Measurements from ENCODE around the gene AMACR.
A peak's percentile ranks its signal among the peaks of the same experiment; 100 is the strongest.

AMACR gene

DNA sequence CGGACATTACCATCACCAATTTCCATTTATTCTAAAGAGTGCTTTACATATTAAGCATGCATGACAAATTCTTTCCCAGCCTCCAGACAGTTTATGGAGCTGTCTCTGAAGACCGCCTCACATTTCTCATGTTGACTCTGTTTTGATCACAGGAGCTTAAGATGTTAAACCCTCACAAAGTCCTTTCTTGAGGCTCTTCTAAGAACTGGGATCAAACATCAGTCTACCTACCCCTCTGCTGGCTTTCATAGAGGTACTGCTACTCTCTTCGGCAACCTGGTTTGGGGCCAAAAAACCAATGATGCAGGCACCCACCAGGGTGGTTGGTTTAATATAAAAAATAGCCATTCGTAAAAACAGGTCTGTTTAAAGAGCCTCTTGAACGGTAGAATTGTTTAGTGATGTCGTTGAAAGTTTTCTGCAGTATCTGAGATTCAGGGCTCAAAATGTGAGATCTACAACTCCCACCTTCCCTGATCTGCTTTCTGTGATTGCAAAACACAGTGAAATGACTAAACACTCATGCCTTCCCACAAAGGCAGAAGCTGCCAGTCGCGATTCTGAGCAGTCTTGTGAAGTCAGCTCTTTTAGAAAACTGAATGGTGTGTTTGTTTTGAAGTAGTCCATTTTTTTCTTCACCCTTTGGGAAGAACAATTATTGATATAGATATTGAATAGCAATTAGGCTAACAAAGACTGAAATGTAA lies 68.1 kb downstream of the AMACR start:
- H3K4me3 ChIP-seq (ENCODE audit: control insufficient read depth in 1 of 7, extremely low read depth in 1 of 7, insufficient read depth in 4 of 7, low read depth in 2 of 7, low read length in 6 of 7) = no peak overlapping the region
- no peak for DNase-seq
- H3K4me1 ChIP-seq (ENCODE audit: control extremely low read depth in 1 of 4, control insufficient read depth in 4 of 4, insufficient read depth in 4 of 4, low read length in 3 of 4) = peaks cover 0 to 12% (median 8%) of the 10 kb centered on the region in 4 experiments
- ChIA-PET CTCF (interaction anchor here (0.7 to 1.3 kb wide), 2 partner anchors 21 to 351 kb away, joined by 3 to 4 read pairs; no protein-coding TSS in a partner anchor), POLR2A (no interaction called here)
- H3K9me3 ChIP-seq (ENCODE audit: control extremely low read depth in 1 of 5, control insufficient read depth in 4 of 5, insufficient read depth in 2 of 5, low read depth in 1 of 5, low read length in 4 of 5) = peaks cover 0 to 8% (median 0%) of the 10 kb centered on the region in 5 experiments
- H3K27ac ChIP-seq (ENCODE audit: insufficient read depth in 1 of 2, low read depth in 1 of 2, low read length in 2 of 2, poor library complexity in 1 of 2, severe bottlenecking in 2 of 2) = no peak overlapping the region
- peaks cover 0 to 83% (median 31%) of the 10 kb centered on the region in 5 experiments for H3K27me3 ChIP-seq (replicated peaks in 2 of 5; ENCODE audit: control insufficient read depth in 4 of 5, insufficient read depth in 5 of 5, low read length in 4 of 5)
- H3K36me3 ChIP-seq (ENCODE audit: control insufficient read depth in 4 of 4, insufficient read depth in 4 of 4, low read length in 3 of 4) = no peaks in the 10 kb centered on the region
- WGBS (ENCODE audit: insufficient coverage) = 90% methylated on average over 5 of the region's 8 CpGs

- Histone ChIP-seq H3K27ac (ENCODE audit: insufficient read depth in 1 of 2, low read depth in 1 of 2, low read length in 2 of 2, poor library complexity in 1 of 2, severe bottlenecking in 2 of 2) (no peak overlapping the region), H3K4me3 (ENCODE audit: control insufficient read depth in 1 of 7, extremely low read depth in 1 of 7, insufficient read depth in 4 of 7, low read depth in 2 of 7, low read length in 6 of 7) (no peak overlapping the region), H3K4me1 (ENCODE audit: control extremely low read depth in 1 of 4, control insufficient read depth in 4 of 4, insufficient read depth in 4 of 4, low read length in 3 of 4) (peaks cover 0 to 12% (median 8%) of the 10 kb centered on the region in 4 experiments), H3K27me3 (replicated peaks in 2 of 5; ENCODE audit: control insufficient read depth in 4 of 5, insufficient read depth in 5 of 5, low read length in 4 of 5) (peaks cover 0 to 79% (median 31%) of the 10 kb centered on the region in 5 experiments), H3K9me3 (ENCODE audit: control extremely low read depth in 1 of 5, control insufficient read depth in 4 of 5, insufficient read depth in 2 of 5, low read depth in 1 of 5, low read length in 4 of 5) (peaks cover 0 to 8% (median 0%) of the 10 kb centered on the region in 5 experiments), H3K36me3 (ENCODE audit: control insufficient read depth in 4 of 4, insufficient read depth in 4 of 4, low read length in 3 of 4) (no peaks in the 10 kb centered on the region)
- WGBS (ENCODE audit: insufficient coverage) = 19% methylated on average over 13 of the region's 15 CpGs
- ChIA-PET POLR2A (no interaction called here), CTCF (interaction anchor here (0.7 kb wide), 1 partner anchor 22 kb away, joined by 3 read pairs; no protein-coding TSS in a partner anchor)
- no peak for DNase-seq
Measured at GRCh38 chr5:33938881-33939280, 69.0 kb downstream of the AMACR start.

DNA sequence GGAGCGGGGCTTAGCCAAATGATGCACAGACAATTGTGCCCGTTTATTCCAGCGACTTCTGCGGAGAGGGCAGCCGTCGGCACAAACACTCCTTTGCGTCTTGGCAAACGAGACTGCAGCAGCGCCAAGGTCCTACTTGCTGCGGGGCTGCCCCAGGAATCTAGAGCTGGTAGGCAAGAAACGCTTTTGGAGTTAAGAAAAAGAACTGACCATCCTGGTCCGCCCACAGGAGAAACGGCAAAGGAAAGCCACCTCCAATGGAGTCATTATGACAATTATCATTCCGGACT lies 69.4 kb downstream of the AMACR start:
- CTCF ChIA-PET = no interaction called here
- DNase-seq = no peak
- POLR2A ChIA-PET = no interaction called here
- H3K4me1 ChIP-seq (ENCODE audit: control extremely low read depth in 1 of 4, control insufficient read depth in 4 of 4, insufficient read depth in 4 of 4, low read length in 3 of 4) = peaks cover 0 to 12% (median 8%) of the 10 kb centered on the region in 4 experiments
- H3K4me3 ChIP-seq (ENCODE audit: control insufficient read depth in 1 of 7, extremely low read depth in 1 of 7, insufficient read depth in 4 of 7, low read depth in 2 of 7, low read length in 6 of 7) = no peak overlapping the region
- no peaks in the 10 kb centered on the region for H3K36me3 ChIP-seq (ENCODE audit: control insufficient read depth in 4 of 4, insufficient read depth in 4 of 4, low read length in 3 of 4)
- H3K27ac ChIP-seq (ENCODE audit: insufficient read depth in 1 of 2, low read depth in 1 of 2, low read length in 2 of 2, poor library complexity in 1 of 2, severe bottlenecking in 2 of 2) = no peak overlapping the region
- WGBS (ENCODE audit: insufficient coverage) = 29% methylated on average over 14 of the region's 14 CpGs
- peaks cover 0 to 8% (median 0%) of the 10 kb centered on the region in 5 experiments for H3K9me3 ChIP-seq (ENCODE audit: control extremely low read depth in 1 of 5, control insufficient read depth in 4 of 5, insufficient read depth in 2 of 5, low read depth in 1 of 5, low read length in 4 of 5)
- H3K27me3 ChIP-seq (replicated peaks in 2 of 5; ENCODE audit: control insufficient read depth in 4 of 5, insufficient read depth in 5 of 5, low read length in 4 of 5) = peaks cover 0 to 79% (median 31%) of the 10 kb centered on the region in 5 experiments

DNA sequence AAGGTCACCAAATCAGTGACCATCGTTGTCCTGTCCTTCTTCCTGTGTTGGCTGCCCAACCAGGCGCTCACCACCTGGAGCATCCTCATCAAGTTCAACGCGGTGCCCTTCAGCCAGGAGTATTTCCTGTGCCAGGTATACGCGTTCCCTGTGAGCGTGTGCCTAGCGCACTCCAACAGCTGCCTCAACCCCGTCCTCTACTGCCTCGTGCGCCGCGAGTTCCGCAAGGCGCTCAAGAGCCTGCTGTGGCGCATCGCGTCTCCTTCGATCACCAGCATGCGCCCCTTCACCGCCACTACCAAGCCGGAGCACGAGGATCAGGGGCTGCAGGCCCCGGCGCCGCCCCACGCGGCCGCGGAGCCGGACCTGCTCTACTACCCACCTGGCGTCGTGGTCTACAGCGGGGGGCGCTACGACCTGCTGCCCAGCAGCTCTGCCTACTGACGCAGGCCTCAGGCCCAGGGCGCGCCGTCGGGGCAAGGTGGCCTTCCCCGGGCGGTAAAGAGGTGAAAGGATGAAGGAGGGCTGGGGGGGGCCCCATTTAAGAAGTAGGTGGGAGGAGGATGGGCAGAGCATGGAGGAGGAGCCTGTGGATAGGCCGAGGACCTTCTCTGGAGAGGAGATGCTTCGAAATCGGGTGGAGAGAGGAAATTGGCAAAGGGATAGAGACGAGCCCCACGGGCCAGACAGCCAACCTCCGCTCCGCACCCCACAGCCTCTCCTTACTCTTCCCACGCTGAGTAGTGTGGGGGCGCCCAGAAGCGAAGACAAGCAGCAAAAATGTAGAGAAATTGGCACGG lies 69.9 kb downstream of the AMACR start:
- peaks cover 0 to 12% (median 8%) of the 10 kb centered on the region in 4 experiments for H3K4me1 ChIP-seq (ENCODE audit: control extremely low read depth in 1 of 4, control insufficient read depth in 4 of 4, insufficient read depth in 4 of 4, low read length in 3 of 4)
- H3K4me3 ChIP-seq (ENCODE audit: control insufficient read depth in 1 of 7, extremely low read depth in 1 of 7, insufficient read depth in 4 of 7, low read depth in 2 of 7, low read length in 6 of 7) = no peak overlapping the region
- H3K9me3 ChIP-seq (ENCODE audit: control extremely low read depth in 1 of 5, control insufficient read depth in 4 of 5, insufficient read depth in 2 of 5, low read depth in 1 of 5, low read length in 4 of 5) = peaks cover 0 to 8% (median 0%) of the 10 kb centered on the region in 5 experiments
- peaks cover 0 to 77% (median 31%) of the 10 kb centered on the region in 5 experiments for H3K27me3 ChIP-seq (replicated peaks in 2 of 5; ENCODE audit: control insufficient read depth in 4 of 5, insufficient read depth in 5 of 5, low read length in 4 of 5)
- CTCF ChIA-PET = no interaction called here
- DNase-seq = peak in 1 of 3 donors; percentile 8
- POLR2A ChIA-PET = no interaction called here
- no peak overlapping the region for H3K27ac ChIP-seq (ENCODE audit: insufficient read depth in 1 of 2, low read depth in 1 of 2, low read length in 2 of 2, poor library complexity in 1 of 2, severe bottlenecking in 2 of 2)
- no peaks in the 10 kb centered on the region for H3K36me3 ChIP-seq (ENCODE audit: control insufficient read depth in 4 of 4, insufficient read depth in 4 of 4, low read length in 3 of 4)
- WGBS (ENCODE audit: insufficient coverage) = 22% methylated on average over 48 of the region's 54 CpGs

GRCh38 chr5:33937017-33937706 lies 70.7 kb downstream of the AMACR start:
- H3K27ac ChIP-seq (ENCODE audit: insufficient read depth in 1 of 2, low read depth in 1 of 2, low read length in 2 of 2, poor library complexity in 1 of 2, severe bottlenecking in 2 of 2) = no peak overlapping the region
- 38% methylated on average over 38 of the region's 54 CpGs for WGBS (ENCODE audit: insufficient coverage)
- peaks cover 0 to 12% (median 8%) of the 10 kb centered on the region in 4 experiments for H3K4me1 ChIP-seq (ENCODE audit: control extremely low read depth in 1 of 4, control insufficient read depth in 4 of 4, insufficient read depth in 4 of 4, low read length in 3 of 4)
- no peaks in the 10 kb centered on the region for H3K36me3 ChIP-seq (ENCODE audit: control insufficient read depth in 4 of 4, insufficient read depth in 4 of 4, low read length in 3 of 4)
- POLR2A ChIA-PET = no interaction called here
- peak overlapping the region in 1 of 7 experiments; percentile 59 for H3K4me3 ChIP-seq (ENCODE audit: control insufficient read depth in 1 of 7, extremely low read depth in 1 of 7, insufficient read depth in 4 of 7, low read depth in 2 of 7, low read length in 6 of 7)
- H3K27me3 ChIP-seq (replicated peaks in 2 of 5; ENCODE audit: control insufficient read depth in 4 of 5, insufficient read depth in 5 of 5, low read length in 4 of 5) = peaks cover 0 to 72% (median 31%) of the 10 kb centered on the region in 5 experiments
- H3K9me3 ChIP-seq (ENCODE audit: control extremely low read depth in 1 of 5, control insufficient read depth in 4 of 5, insufficient read depth in 2 of 5, low read depth in 1 of 5, low read length in 4 of 5) = peaks cover 0 to 8% (median 0%) of the 10 kb centered on the region in 5 experiments
- CTCF ChIA-PET = no interaction called here
- DNase-seq = no peak

DNA sequence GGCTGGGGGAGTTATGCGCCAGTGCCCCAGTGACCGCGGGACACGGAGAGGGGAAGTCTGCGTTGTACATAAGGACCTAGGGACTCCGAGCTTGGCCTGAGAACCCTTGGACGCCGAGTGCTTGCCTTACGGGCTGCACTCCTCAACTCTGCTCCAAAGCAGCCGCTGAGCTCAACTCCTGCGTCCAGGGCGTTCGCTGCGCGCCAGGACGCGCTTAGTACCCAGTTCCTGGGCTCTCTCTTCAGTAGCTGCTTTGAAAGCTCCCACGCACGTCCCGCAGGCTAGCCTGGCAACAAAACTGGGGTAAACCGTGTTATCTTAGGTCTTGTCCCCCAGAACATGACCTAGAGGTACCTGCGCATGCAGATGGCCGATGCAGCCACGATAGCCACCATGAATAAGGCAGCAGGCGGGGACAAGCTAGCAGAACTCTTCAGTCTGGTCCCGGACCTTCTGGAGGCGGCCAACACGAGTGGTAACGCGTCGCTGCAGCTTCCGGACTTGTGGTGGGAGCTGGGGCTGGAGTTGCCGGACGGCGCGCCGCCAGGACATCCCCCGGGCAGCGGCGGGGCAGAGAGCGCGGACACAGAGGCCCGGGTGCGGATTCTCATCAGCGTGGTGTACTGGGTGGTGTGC lies 71.4 kb downstream of the AMACR start, which contains the start of gene RXFP3:
RXFP3 (plus strand) TSS at position 6 of the 636 bp plus-strand sequence; CDS start at position 361, 355 bp downstream.
- 11% methylated on average over 38 of the region's 45 CpGs for WGBS (ENCODE audit: insufficient coverage)
- H3K4me3 ChIP-seq (ENCODE audit: control insufficient read depth in 1 of 7, extremely low read depth in 1 of 7, insufficient read depth in 4 of 7, low read depth in 2 of 7, low read length in 6 of 7) = peak within 1 kb of the TSS in 5 of 7 experiments; percentile 33 to 59 (median 46)
- POLR2A ChIA-PET = interaction anchor here (0.8 kb wide), 1 partner anchor 16 kb away, joined by 3 read pairs; no protein-coding TSS in a partner anchor
- H3K4me1 ChIP-seq (ENCODE audit: control extremely low read depth in 1 of 4, control insufficient read depth in 4 of 4, insufficient read depth in 4 of 4, low read length in 3 of 4) = peaks cover 0 to 12% (median 8%) of the 10 kb centered on the region in 4 experiments
- no peaks in the 10 kb centered on the region for H3K36me3 ChIP-seq (ENCODE audit: control insufficient read depth in 4 of 4, insufficient read depth in 4 of 4, low read length in 3 of 4)
- peaks cover 0 to 8% (median 0%) of the 10 kb centered on the region in 5 experiments for H3K9me3 ChIP-seq (ENCODE audit: control extremely low read depth in 1 of 5, control insufficient read depth in 4 of 5, insufficient read depth in 2 of 5, low read depth in 1 of 5, low read length in 4 of 5)
- H3K27ac ChIP-seq (ENCODE audit: insufficient read depth in 1 of 2, low read depth in 1 of 2, low read length in 2 of 2, poor library complexity in 1 of 2, severe bottlenecking in 2 of 2) = no peak within 1 kb of the TSS
- CTCF ChIA-PET = interaction anchor here (0.6 to 2.3 kb wide), 5 partner anchors 26 to 912 kb away, joined by 3 to 12 read pairs (median 4); no protein-coding TSS in a partner anchor
- no peak for DNase-seq
- H3K27me3 ChIP-seq (replicated peaks in 2 of 5; ENCODE audit: control insufficient read depth in 4 of 5, insufficient read depth in 5 of 5, low read length in 4 of 5) = peaks cover 0 to 66% (median 31%) of the 10 kb centered on the region in 5 experiments
